K562 (cell line): ENCODE data around the gene FKBP2. TPM values are rescaled to one million over a fixed set of nuclear protein-coding genes. Genes with fewer than 3 reads are reported as not detected.
A peak's percentile ranks its signal among the peaks of the same experiment; 100 is the strongest.

Experiments
- UBTF ChIP-seq, 2 experiments: IDR thresholded peaks; 2 replicates each; pipeline ENCODE4 v1.6.1; 2012; ENCODE audit warnings: improper control_type of control experiment in 2 of 2, low read depth in 2 of 2, low read length in 2 of 2, borderline replicate concordance in 1 of 2
- ZMIZ1 ChIP-seq, 2 experiments: fragments of 150-350 bp in 1 of 2; IDR thresholded peaks; 2 replicates each; pipeline ENCODE4 v1.6.1; 2012 to 2016; ENCODE audit warnings: low read depth in 2 of 2, low read length in 2 of 2, mild to moderate bottlenecking in 1 of 2, moderate library complexity in 1 of 2
- ZNF507 ChIP-seq: conservative IDR thresholded peaks from 2 replicates; pipeline ENCODE4 v1.6.1; 2017; ENCODE audit warnings: missing genetic modification characterization, missing compliant biosample characterization
- polyA plus RNA-seq, 8 experiments: library from polyadenylated mRNA; depleted of rRNA in 4 of 8; stranded (reverse) in 5 of 8; unstranded in 3 of 8; fragments of >200 nt; fragmentation: Nextera tagmentation in 2 of 8; fragmentation: Illumina TruSeq in 1 of 8; extraction: Ambion mirVana in 2 of 8; extraction: Trizol in 1 of 8; gene quantifications; 2 replicates each; pipeline versions ENCODE4 v1.2.1 to v1.2.3, GENCODE V29; 2011 to 2014; ENCODE audit warnings: inconsistent platforms in 1 of 8, missing spikeins in 1 of 8
- total RNA-seq, 7 experiments: library from RNA; depleted of rRNA in 6 of 7; stranded (reverse); fragments of >200 nt in 6 of 7; fragmentation: Illumina TruSeq in 2 of 7; extraction: Trizol in 2 of 7; gene quantifications; 2 replicates each; pipeline versions ENCODE4 v1.2.1 to v1.2.3, GENCODE V29; 2011 to 2021; ENCODE audit warnings: low replicate concordance in 1 of 7
- TF ChIP-seq, protein P1 (sequence below): fragments of 450-650 bp; formaldehyde crosslinking; conservative IDR thresholded peaks from 2 replicates; pipeline ENCODE4 v1.4.0; 2022; ENCODE audit warnings: mild to moderate bottlenecking, missing genetic modification characterization
- TF ChIP-seq, protein P2 (sequence below): fragments of 250-450 bp; sonication (Bioruptor Pico); IDR thresholded peaks from 2 replicates; pipeline ENCODE4 v1.4.0; 2020; ENCODE audit warnings: mild to moderate bottlenecking
- TF ChIP-seq, protein P3 (sequence below), 2 experiments: fragments of 450-650 bp; formaldehyde crosslinking in 1 of 2; IDR thresholded peaks; 2 replicates each; pipeline versions ENCODE4 v1.4.0 to v1.6.1; 2014 to 2020; ENCODE audit warnings: mild to moderate bottlenecking in 2 of 2, borderline replicate concordance in 1 of 2, low read depth in 1 of 2

FKBP2 gene
- total and polyA plus RNA-seq, 9 of the 15 experiments (the other 6 are each of a cell fraction or from before 2014, with no cell fraction given) = 3.5 to 151 (median 58.1) TPM

DNA sequence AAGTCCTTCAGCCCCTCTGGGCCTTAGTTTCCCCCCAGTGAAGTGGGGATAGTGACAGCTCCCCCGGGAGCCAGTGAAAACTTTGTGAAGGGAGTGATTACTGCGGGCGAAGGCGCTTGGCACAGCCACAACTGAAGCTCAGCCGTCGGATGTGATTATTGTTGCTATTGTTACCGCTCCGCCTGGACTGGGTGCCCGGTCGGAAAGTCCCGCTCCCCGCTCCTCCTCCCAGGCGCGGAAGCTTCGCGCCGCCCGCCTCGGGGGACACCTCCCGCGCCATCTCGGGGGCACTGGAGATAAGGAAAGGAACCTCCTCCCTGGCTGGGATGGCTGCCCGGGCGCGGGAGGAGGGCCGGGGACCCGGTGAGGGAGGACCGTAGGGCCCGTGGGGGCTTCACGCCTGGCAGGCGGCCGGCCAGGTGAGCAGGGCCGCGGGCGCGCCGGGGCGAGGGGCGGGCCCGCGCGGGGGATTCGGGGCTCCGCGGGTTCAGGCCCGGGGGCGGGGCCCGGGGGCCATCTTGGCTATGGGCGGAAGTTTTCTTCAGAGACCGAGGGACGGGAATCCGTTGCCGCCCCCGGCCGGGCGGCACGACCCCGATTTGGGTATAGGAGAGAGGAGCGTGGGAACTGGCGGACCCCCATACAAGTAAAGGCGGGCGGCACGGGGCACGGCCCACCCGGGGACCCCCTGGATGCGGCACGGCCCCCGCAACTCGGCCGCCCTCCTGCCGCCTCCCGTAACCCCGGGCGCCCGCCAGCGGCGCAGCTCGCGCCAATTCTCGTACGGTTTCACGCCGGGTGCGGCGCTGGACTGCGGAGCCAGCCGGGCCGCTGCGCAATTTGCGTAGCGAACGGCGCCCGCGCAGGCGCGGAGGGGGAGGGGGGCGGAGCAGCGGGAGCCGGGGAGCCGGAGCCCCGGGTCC is 44.3 kb downstream of the FKBP2 start, which contains the start of gene GPR137 (continued):
- TF ChIP-seq ZNF507 (tag) (no peak), ZMIZ1 (IDR thresholded peaks at IDR 0.05; ENCODE audit: low read depth in 2 of 2, low read length in 2 of 2) (peak in 1 of 2 experiments; percentile 42; a peak in 1 of 4 replicates), UBTF (IDR thresholded peaks at IDR 0.05; ENCODE audit: borderline replicate concordance in 1 of 2, low read depth in 2 of 2, low read length in 2 of 2) (peak in 1 of 2 experiments; percentile 69; a peak in 2 of 4 replicates)
- TF ChIP-seq, protein P1, sequence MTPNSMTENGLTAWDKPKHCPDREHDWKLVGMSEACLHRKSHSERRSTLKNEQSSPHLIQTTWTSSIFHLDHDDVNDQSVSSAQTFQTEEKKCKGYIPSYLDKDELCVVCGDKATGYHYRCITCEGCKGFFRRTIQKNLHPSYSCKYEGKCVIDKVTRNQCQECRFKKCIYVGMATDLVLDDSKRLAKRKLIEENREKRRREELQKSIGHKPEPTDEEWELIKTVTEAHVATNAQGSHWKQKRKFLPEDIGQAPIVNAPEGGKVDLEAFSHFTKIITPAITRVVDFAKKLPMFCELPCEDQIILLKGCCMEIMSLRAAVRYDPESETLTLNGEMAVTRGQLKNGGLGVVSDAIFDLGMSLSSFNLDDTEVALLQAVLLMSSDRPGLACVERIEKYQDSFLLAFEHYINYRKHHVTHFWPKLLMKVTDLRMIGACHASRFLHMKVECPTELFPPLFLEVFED = no peak
- TF ChIP-seq, protein P2, sequence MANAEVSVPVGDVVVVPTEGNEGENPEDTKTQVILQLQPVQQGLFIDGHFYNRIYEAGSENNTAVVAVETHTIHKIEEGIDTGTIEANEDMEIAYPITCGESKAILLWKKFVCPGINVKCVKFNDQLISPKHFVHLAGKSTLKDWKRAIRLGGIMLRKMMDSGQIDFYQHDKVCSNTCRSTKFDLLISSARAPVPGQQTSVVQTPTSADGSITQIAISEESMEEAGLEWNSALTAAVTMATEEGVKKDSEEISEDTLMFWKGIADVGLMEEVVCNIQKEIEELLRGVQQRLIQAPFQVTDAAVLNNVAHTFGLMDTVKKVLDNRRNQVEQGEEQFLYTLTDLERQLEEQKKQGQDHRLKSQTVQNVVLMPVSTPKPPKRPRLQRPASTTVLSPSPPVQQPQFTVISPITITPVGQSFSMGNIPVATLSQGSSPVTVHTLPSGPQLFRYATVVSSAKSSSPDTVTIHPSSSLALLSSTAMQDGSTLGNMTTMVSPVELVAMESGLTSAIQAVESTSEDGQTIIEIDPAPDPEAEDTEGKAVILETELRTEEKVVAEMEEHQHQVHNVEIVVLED (CRISPR knock-in tag) = peak; percentile 39; the same call in 1 of the 2 replicates
- TF ChIP-seq, protein P3, sequence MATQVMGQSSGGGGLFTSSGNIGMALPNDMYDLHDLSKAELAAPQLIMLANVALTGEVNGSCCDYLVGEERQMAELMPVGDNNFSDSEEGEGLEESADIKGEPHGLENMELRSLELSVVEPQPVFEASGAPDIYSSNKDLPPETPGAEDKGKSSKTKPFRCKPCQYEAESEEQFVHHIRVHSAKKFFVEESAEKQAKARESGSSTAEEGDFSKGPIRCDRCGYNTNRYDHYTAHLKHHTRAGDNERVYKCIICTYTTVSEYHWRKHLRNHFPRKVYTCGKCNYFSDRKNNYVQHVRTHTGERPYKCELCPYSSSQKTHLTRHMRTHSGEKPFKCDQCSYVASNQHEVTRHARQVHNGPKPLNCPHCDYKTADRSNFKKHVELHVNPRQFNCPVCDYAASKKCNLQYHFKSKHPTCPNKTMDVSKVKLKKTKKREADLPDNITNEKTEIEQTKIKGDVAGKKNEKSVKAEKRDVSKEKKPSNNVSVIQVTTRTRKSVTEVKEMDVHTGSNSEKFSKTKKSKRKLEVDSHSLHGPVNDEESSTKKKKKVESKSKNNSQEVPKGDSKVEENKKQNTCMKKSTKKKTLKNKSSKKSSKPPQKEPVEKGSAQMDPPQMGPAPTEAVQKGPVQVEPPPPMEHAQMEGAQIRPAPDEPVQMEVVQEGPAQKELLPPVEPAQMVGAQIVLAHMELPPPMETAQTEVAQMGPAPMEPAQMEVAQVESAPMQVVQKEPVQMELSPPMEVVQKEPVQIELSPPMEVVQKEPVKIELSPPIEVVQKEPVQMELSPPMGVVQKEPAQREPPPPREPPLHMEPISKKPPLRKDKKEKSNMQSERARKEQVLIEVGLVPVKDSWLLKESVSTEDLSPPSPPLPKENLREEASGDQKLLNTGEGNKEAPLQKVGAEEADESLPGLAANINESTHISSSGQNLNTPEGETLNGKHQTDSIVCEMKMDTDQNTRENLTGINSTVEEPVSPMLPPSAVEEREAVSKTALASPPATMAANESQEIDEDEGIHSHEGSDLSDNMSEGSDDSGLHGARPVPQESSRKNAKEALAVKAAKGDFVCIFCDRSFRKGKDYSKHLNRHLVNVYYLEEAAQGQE (IDR thresholded peaks at IDR 0.05; ENCODE audit: borderline replicate concordance) = no peak
- TF ChIP-seq, protein P3 (CRISPR knock-in tag; IDR thresholded peaks at IDR 0.05; ENCODE audit: low read depth) = peak; percentile 62; the same call in 1 of the 2 replicates
